Measurements from ENCODE around the gene CFH. TPM values are rescaled to one million over a fixed set of nuclear protein-coding genes. Genes with fewer than 3 reads are reported as not detected.
"Not testable (repeated sequence)": the region's sequence is repeated elsewhere in the genome, so short reads cannot be mapped to it uniquely, and the experiment has no call there.

CFH gene
- total RNA-seq, 2 experiments from 2014 or later = 1.4 to 1.5 TPM

GRCh38 chr1:196717868-196718267 lies 66.0 kb downstream of the CFH start:
- Mint-ChIP-seq H3K4me1 (no peaks in the 10 kb centered on the region), H3K9me3 (ENCODE audit: low read depth) (no peaks in the 10 kb centered on the region), H3K27me3 (no peaks in the 10 kb centered on the region), H3K4me3 (no peak overlapping the region), H3K36me3 (ENCODE audit: low read depth) (no peaks in the 10 kb centered on the region), H3K27ac (no peak overlapping the region)
- DNase-seq = no peak
- ChIA-PET POLR2A (no interaction called here), CTCF (no interaction called here)
- intact Hi-C loops (cut with DNase I, micrococcal nuclease) = no loop called here
- no peak for ATAC-seq

DNA sequence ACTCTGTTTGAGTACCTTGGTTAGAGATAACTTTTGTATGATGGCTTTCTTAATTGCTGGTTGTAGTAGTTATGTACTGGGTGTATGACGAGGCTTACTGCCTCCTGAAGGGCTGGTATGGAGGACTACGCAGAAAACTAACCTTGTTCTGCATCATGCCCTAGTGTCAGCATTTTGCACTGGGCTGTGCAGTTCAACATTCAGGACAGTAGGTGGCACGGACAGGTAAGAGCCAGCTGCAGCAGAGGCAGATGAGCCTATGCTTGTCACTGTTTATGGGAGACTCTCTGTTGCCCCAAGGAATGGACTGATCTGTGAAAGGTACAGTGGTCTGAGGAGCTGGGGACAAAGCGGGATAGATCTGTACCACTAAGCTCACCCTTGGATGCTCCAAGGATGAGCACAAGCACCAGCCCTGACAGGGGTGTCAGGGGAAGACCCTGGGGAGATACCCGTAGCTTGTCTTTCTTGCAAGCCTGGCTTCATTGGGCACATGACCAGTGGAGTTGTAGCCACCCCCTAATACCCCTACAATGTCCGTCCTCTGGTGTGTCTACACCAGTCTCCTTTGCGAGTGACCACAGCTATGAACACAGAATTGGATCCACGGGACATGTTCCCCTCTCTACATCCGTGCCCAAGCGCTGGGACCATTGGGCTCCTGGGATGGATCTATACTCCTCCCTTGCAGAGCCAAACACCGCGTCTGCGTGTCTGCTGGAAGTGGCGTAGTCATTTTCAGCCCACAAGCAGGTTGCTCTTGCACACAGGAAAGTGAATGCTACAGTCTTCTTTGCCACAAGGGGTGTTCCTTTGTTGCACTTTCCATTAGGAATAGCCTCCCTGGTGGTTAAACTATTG lies 71.7 kb downstream of the CFH start:
- peak; percentile 70 for DNase-seq
- no peaks in the 10 kb centered on the region for H3K4me1 Mint-ChIP-seq
- H3K27ac Mint-ChIP-seq = no peak overlapping the region
- H3K4me3 Mint-ChIP-seq = no peak overlapping the region
- POLR2A ChIA-PET = no interaction called here
- intact Hi-C loops (cut with DNase I, micrococcal nuclease) = loop anchor here in 1 of 2 experiments (1.0 kb wide), 1 partner anchor 634 kb away; no protein-coding TSS in a partner anchor
- H3K9me3 Mint-ChIP-seq (ENCODE audit: low read depth) = no peaks in the 10 kb centered on the region
- no peaks in the 10 kb centered on the region for H3K36me3 Mint-ChIP-seq (ENCODE audit: low read depth)
- peak; percentile 83 for ATAC-seq
- H3K27me3 Mint-ChIP-seq = no peaks in the 10 kb centered on the region
- CTCF ChIA-PET = no interaction called here

- DNase-seq (no peak), ATAC-seq (no peak)
- no peak overlapping the region for H3K4me3 Mint-ChIP-seq
- peaks cover 2% of the 10 kb centered on the region for H3K27me3 Mint-ChIP-seq
- no peak overlapping the region for H3K27ac Mint-ChIP-seq
- intact Hi-C loops (cut with DNase I, micrococcal nuclease) = no loop called here
- H3K9me3 Mint-ChIP-seq (ENCODE audit: low read depth) = no peaks in the 10 kb centered on the region
- no peaks in the 10 kb centered on the region for H3K36me3 Mint-ChIP-seq (ENCODE audit: low read depth)
- POLR2A ChIA-PET = no interaction called here
- CTCF ChIA-PET = interaction anchor here (0.7 kb wide), 1 partner anchor 131 kb away, joined by 3 read pairs; no protein-coding TSS in a partner anchor
- no peaks in the 10 kb centered on the region for H3K4me1 Mint-ChIP-seq
These were observed 80.7 kb downstream of the CFH start for GRCh38 chr1:196732526-196732925.

DNA sequence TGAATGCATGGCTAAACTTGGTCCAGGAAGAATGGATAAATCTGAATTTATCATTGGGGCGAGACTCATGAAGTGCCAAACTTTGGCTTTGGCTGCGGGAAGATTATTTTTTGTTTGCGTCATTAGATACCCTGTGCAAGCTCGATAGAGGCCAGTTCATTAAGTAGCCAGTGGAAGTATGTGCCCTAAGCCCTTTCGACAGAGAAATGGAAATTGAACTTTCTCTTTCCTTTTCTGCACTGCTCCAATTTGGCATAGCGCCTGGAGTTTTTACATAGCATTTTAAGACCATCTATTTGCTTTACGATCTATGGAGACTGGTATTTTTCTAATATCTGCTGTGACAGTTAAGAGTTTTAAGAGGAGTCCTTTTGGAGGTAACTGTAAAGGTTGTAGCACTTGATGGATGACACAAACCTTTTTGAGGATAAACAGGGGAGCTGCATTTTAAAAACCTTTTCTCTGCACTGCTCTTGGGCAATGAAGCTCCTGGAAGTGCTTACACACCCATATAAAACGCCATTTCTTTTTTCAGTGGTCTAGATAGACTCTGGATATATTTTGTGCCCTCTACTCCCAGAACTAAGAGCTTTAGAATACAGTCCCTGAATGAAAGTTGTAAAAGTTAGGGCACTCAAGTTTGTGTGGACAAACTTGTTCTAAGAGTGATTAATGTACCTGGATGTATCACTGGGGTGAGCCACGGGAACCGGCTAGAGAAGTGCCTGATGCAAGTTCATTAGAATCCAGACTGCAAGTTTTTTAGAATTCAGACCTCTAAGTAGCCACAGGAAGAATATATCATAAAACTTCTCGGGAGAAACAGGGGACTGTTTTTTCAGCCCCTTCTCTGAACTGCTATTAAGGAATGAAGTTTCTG lies 81.5 kb downstream of the CFH start:
- H3K27ac Mint-ChIP-seq = no peak overlapping the region
- H3K4me1 Mint-ChIP-seq = no peaks in the 10 kb centered on the region
- no peaks in the 10 kb centered on the region for H3K36me3 Mint-ChIP-seq (ENCODE audit: low read depth)
- H3K27me3 Mint-ChIP-seq = peaks cover 2% of the 10 kb centered on the region
- H3K9me3 Mint-ChIP-seq (ENCODE audit: low read depth) = peaks cover 4% of the 10 kb centered on the region
- no peak for DNase-seq
- CTCF ChIA-PET = interaction anchor here (0.6 to 0.7 kb wide), 2 partner anchors 132 to 510 kb away, joined by 3 read pairs; no protein-coding TSS in a partner anchor
- H3K4me3 Mint-ChIP-seq = no peak overlapping the region
- no peak for ATAC-seq
- POLR2A ChIA-PET = no interaction called here
- intact Hi-C loops (cut with DNase I, micrococcal nuclease) = no loop called here

DNA sequence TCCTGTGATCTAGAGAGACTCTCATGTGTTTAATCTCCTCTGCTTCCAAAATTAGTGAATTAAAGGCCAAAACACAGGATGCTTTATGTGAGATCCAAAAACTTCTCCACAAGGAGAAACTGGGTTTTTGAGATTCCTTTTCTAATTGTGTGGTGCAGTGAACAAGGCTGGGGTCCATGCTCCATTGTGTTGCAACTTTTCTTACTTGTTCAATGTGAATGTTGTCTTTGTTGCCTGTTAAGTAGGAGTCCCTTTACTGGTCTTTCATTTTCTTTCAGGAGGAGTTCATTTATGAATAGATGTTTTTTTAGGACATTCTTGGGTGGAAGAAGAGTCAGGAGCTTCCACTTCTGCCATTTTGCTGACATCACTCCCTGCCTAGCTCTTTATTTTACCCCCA lies 82.2 kb downstream of the CFH start:
- CTCF ChIA-PET = interaction anchor here (0.6 kb wide), 1 partner anchor 509 kb away, joined by 3 read pairs; no protein-coding TSS in a partner anchor
- H3K27me3 Mint-ChIP-seq = peaks cover 2% of the 10 kb centered on the region
- POLR2A ChIA-PET = no interaction called here
- H3K9me3 Mint-ChIP-seq (ENCODE audit: low read depth) = peaks cover 4% of the 10 kb centered on the region
- H3K4me3 Mint-ChIP-seq = no peak overlapping the region
- H3K4me1 Mint-ChIP-seq = no peaks in the 10 kb centered on the region
- no peak overlapping the region for H3K27ac Mint-ChIP-seq
- H3K36me3 Mint-ChIP-seq (ENCODE audit: low read depth) = no peaks in the 10 kb centered on the region
- intact Hi-C loops (cut with DNase I, micrococcal nuclease) = no loop called here
- DNase-seq = no peak
- ATAC-seq = no peak

DNA sequence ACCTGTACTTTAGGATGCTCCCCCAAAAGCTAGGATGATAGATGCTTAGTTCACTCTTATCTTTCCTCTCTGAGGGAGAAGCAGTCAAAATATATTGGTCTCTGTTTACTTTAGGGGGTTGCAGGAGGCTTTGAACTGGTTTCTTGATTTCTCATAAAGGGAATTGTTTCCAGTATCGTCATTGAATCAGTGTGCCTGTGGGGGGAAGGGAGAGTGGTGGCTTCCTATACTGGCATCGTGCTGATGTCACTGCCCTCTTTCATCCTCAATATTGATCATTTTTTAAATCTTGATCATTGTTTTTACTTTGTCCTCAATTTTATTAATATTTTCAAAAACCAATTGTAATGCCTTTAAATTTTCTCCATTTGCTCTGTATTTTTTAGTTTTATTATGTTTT lies 82.6 kb downstream of the CFH start:
- H3K36me3 Mint-ChIP-seq (ENCODE audit: low read depth) = peaks cover 2% of the 10 kb centered on the region
- ChIA-PET POLR2A (no interaction called here), CTCF (no interaction called here)
- no peak for DNase-seq
- no peak for ATAC-seq
- intact Hi-C loops (cut with DNase I, micrococcal nuclease) = no loop called here
- H3K4me1 Mint-ChIP-seq = no peaks in the 10 kb centered on the region
- H3K27me3 Mint-ChIP-seq = peaks cover 2% of the 10 kb centered on the region
- H3K27ac Mint-ChIP-seq = no peak overlapping the region
- H3K4me3 Mint-ChIP-seq = no peak overlapping the region
- H3K9me3 Mint-ChIP-seq (ENCODE audit: low read depth) = peaks cover 8% of the 10 kb centered on the region

GRCh38 chr1:196738730-196739129 lies 86.9 kb downstream of the CFH start:
- Mint-ChIP-seq H3K9me3 (ENCODE audit: low read depth) (peaks cover 12% of the 10 kb centered on the region), H3K4me3 (no peak overlapping the region), H3K27me3 (no peaks in the 10 kb centered on the region), H3K36me3 (ENCODE audit: low read depth) (peaks cover 2% of the 10 kb centered on the region), H3K4me1 (no peaks in the 10 kb centered on the region), H3K27ac (no peak overlapping the region)
- POLR2A ChIA-PET = no interaction called here
- ATAC-seq = no peak
- CTCF ChIA-PET = no interaction called here
- no peak for DNase-seq
- intact Hi-C loops (cut with DNase I, micrococcal nuclease) = no loop called here

GRCh38 chr1:196743244-196743643 lies 91.4 kb downstream of the CFH start:
- H3K4me1 Mint-ChIP-seq; DNase-seq; H3K27me3 Mint-ChIP-seq; H3K4me3 Mint-ChIP-seq; CTCF ChIA-PET; H3K27ac Mint-ChIP-seq; ATAC-seq; POLR2A ChIA-PET; H3K9me3 Mint-ChIP-seq (ENCODE audit: low read depth); H3K36me3 Mint-ChIP-seq (ENCODE audit: low read depth): not testable (repeated sequence)
- intact Hi-C loops (cut with DNase I, micrococcal nuclease) = loop anchor here in 1 of 2 experiments (5.0 kb wide), 1 partner anchor 614 kb away; no protein-coding TSS in a partner anchor

DNA sequence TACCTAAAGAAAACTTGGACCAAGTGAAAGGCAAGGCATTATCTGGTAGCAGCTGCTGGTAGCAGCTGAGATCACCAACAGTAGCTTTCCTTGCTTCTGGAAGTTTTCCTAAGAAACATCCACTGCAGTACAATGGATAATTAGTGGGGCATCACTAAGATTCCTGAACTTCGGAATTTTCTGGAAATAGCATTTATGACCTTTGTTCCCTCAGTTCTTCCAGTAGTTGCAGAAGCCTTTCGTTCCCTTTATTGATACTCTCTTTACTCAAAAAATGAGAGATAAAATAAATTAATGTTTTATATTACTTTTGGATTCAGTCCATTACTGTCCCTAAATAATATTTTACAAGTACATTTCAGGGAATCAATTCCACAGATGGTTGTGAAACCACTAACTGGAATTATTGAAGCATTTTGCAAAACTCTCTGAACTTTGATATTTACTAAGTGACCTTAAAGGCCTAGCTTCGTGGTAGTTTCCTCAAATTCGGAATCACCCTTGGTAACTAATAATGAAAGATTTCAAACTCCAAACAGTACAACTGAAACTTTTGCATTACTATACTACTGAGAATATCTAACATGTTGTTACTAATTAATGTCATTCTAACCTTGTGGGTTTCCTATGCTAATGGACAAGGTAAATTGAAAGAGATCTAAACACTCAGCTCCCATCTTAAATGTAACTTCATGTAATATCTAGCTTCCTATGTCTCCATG lies 113.3 kb downstream of the CFH start:
- H3K4me1 Mint-ChIP-seq; H3K27me3 Mint-ChIP-seq; ATAC-seq; intact Hi-C loops (cut with DNase I, micrococcal nuclease); H3K27ac Mint-ChIP-seq; CTCF ChIA-PET; DNase-seq; POLR2A ChIA-PET; H3K36me3 Mint-ChIP-seq (ENCODE audit: low read depth); H3K9me3 Mint-ChIP-seq (ENCODE audit: low read depth); H3K4me3 Mint-ChIP-seq: not testable (repeated sequence)

DNA sequence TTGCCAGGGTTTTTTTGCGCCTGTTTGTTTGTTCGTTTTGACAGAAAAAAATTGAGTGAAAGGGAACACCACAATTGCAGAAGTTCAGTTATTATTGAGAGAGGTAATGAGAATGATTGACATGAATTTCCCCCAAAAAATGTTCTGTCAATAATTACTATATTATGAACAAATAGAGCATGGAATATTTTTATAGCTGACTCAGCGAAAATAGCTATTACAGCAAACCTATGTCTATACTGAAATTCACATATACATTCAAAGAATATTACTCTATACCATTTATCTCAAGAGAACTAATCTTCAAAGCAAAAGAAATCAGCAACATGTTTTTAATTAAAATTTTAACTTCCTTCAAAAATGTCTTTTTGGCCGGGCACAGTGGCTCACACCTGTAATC lies 118.0 kb downstream of the CFH start:
- H3K4me3 Mint-ChIP-seq; intact Hi-C loops (cut with DNase I, micrococcal nuclease); POLR2A ChIA-PET; DNase-seq; H3K27me3 Mint-ChIP-seq; ATAC-seq; H3K36me3 Mint-ChIP-seq (ENCODE audit: low read depth); H3K27ac Mint-ChIP-seq; H3K9me3 Mint-ChIP-seq (ENCODE audit: low read depth); H3K4me1 Mint-ChIP-seq: not testable (repeated sequence)
- CTCF ChIA-PET = interaction anchor here (0.8 kb wide), 1 partner anchor 21 kb away, joined by 3 read pairs; no protein-coding TSS in a partner anchor

- H3K36me3 Mint-ChIP-seq (ENCODE audit: low read depth) = no peaks in the 10 kb centered on the region
- no peak overlapping the region for H3K4me3 Mint-ChIP-seq
- CTCF ChIA-PET = no interaction called here
- POLR2A ChIA-PET = no interaction called here
- intact Hi-C loops (cut with DNase I, micrococcal nuclease) = no loop called here
- DNase-seq (no peak), ATAC-seq (no peak)
- no peak overlapping the region for H3K27ac Mint-ChIP-seq
- H3K27me3 Mint-ChIP-seq = no peaks in the 10 kb centered on the region
- no peaks in the 10 kb centered on the region for H3K4me1 Mint-ChIP-seq
- H3K9me3 Mint-ChIP-seq (ENCODE audit: low read depth) = no peaks in the 10 kb centered on the region
These were observed 121.9 kb downstream of the CFH start for GRCh38 chr1:196773713-196774112.

Measured in activated CD4-positive, alpha-beta T cell treated with anti-CD3 and anti-CD28 coated beads for 36 hours (primary cell).